ENCODE data around the gene WFIKKN2. TPM values are rescaled to one million over a fixed set of nuclear protein-coding genes. Genes with fewer than 3 reads are reported as not detected.

WFIKKN2 gene
- total RNA-seq, 1 donor from 2014 or later: 0.60 TPM

- TF ChIP-seq CTCF (IDR thresholded peaks at IDR 0.05; ENCODE audit: unreplicated experiment): no peak
- Mint-ChIP-seq H3K4me3 (no peak overlapping the region), H3K27me3 (ENCODE audit: low read depth) (no peaks in the 10 kb centered on the region), H3K27ac (no peak overlapping the region), H3K9me3 (peaks cover 16% of the 10 kb centered on the region), H3K36me3 (no peaks in the 10 kb centered on the region), H3K4me1 (peaks cover 7% of the 10 kb centered on the region)
- DNase-seq (ENCODE audit: low spot score in 2 of 2, unreplicated experiment in 2 of 2): no peak
These were observed 16.3 kb upstream of the WFIKKN2 start for GRCh38 chr17:50818921-50819657.

GRCh38 chr17:50820651-50821050 is 14.7 kb upstream of the WFIKKN2 start:
- no peak for DNase-seq (ENCODE audit: low spot score in 2 of 2, unreplicated experiment in 2 of 2)
- no peak overlapping the region for H3K4me3 Mint-ChIP-seq
- peaks cover 15% of the 10 kb centered on the region for H3K9me3 Mint-ChIP-seq
- no peaks in the 10 kb centered on the region for H3K36me3 Mint-ChIP-seq
- no peak for TF ChIP-seq CTCF (IDR thresholded peaks at IDR 0.05; ENCODE audit: unreplicated experiment)
- H3K27ac Mint-ChIP-seq: no peak overlapping the region
- H3K4me1 Mint-ChIP-seq: peaks cover 7% of the 10 kb centered on the region
- no peaks in the 10 kb centered on the region for H3K27me3 Mint-ChIP-seq (ENCODE audit: low read depth)

- Mint-ChIP-seq H3K27ac (no peak overlapping the region), H3K27me3 (ENCODE audit: low read depth) (peaks cover 2% of the 10 kb centered on the region), H3K4me1 (peaks cover 5% of the 10 kb centered on the region), H3K9me3 (peaks cover 15% of the 10 kb centered on the region), H3K36me3 (no peaks in the 10 kb centered on the region), H3K4me3 (no peak overlapping the region)
- DNase-seq (ENCODE audit: low spot score in 2 of 2, unreplicated experiment in 2 of 2): no peak
- TF ChIP-seq CTCF (IDR thresholded peaks at IDR 0.05; ENCODE audit: unreplicated experiment): no peak
These were observed 12.8 kb upstream of the WFIKKN2 start for GRCh38 chr17:50822550-50822949.

- TF ChIP-seq CTCF (IDR thresholded peaks at IDR 0.05; ENCODE audit: unreplicated experiment): no peak
- H3K4me1 Mint-ChIP-seq: peaks cover 6% of the 10 kb centered on the region
- H3K27ac Mint-ChIP-seq: no peak overlapping the region
- H3K27me3 Mint-ChIP-seq (ENCODE audit: low read depth): peaks cover 2% of the 10 kb centered on the region
- no peak for DNase-seq (ENCODE audit: low spot score in 2 of 2, unreplicated experiment in 2 of 2)
- H3K36me3 Mint-ChIP-seq: no peaks in the 10 kb centered on the region
- peaks cover 15% of the 10 kb centered on the region for H3K9me3 Mint-ChIP-seq
- no peak overlapping the region for H3K4me3 Mint-ChIP-seq
These were observed 11.0 kb upstream of the WFIKKN2 start for GRCh38 chr17:50824429-50824828.

- no peak for TF ChIP-seq CTCF (IDR thresholded peaks at IDR 0.05; ENCODE audit: unreplicated experiment)
- Mint-ChIP-seq H3K27ac (no peak overlapping the region), H3K4me1 (peaks cover 10% of the 10 kb centered on the region), H3K27me3 (ENCODE audit: low read depth) (peaks cover 2% of the 10 kb centered on the region), H3K4me3 (no peak overlapping the region), H3K9me3 (peaks cover 15% of the 10 kb centered on the region), H3K36me3 (no peaks in the 10 kb centered on the region)
- DNase-seq (ENCODE audit: low spot score in 2 of 2, unreplicated experiment in 2 of 2): no peak
These were observed 10.2 kb upstream of the WFIKKN2 start for GRCh38 chr17:50825188-50825587.
